ENCODE results near the gene ANKRD30BL.
"Not testable (repeated sequence)": the region's sequence is repeated elsewhere in the genome, so short reads cannot be mapped to it uniquely, and the experiment has no call there.

The ANKRD30BL gene, protein sequence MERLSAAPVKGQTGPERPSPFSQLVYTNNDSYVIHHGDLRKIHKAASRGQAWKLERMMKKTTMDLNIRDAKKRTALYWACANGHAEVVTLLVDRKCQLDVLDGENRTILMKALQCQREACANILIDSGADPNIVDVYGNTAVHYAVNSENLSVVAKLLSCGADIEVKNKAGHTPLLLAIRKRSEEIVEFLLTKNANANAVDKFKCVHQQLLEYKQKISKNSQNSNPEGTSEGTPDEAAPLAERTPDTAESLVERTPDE

DNA sequence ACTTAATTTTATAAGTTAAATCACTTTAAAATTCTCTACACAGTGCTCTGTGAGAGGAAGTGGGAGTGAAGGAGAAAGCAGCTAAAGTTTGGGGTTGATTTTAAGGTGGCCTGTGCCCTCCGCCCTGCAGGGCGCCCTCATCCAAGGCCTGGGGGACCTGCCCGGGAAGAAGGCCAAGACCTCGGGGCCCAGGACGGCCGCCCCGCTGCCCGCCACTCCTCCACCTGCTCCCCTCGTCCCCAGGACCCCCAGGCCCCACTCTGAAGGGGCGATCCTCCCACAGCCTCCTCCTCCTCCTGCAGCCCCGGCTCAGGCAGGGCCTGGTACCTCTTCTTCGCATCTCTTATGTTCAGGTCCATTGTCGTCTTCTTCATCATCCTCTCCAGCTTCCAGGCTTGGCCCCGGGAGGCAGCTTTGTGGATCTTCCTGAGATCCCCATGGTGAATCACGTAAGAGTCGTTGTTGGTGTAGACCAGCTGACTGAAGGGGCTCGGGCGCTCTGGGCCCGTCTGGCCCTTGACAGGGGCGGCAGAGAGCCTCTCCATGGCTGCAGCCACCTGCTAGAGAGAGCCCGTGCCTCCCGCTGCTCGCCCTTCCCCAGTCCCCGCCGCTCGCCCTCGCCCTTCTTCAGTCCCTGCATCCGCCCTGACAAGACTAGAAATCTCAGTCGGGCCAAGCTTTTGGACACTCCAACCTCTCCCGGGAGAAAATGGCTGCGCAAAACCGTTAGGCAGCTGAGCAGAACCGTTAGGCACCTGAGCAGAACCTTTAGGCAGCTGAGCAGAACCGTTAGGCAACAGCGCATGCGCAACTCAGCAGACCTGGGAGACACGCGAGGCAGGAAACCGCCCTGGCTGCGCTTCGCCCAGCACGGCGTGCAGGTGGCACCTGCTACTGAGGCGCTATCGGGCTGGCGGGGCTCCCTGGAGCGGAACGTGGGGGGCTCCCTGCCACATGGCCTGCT, at the start of gene ANKRD30BL:
ANKRD30BL (minus strand) TSS at position 792 of the 964 bp plus-strand sequence; CDS start at position 545, 247 bp downstream.
- DNase-seq (ENCODE audit: low read depth, low spot score), result not testable (repeated sequence)

DNA sequence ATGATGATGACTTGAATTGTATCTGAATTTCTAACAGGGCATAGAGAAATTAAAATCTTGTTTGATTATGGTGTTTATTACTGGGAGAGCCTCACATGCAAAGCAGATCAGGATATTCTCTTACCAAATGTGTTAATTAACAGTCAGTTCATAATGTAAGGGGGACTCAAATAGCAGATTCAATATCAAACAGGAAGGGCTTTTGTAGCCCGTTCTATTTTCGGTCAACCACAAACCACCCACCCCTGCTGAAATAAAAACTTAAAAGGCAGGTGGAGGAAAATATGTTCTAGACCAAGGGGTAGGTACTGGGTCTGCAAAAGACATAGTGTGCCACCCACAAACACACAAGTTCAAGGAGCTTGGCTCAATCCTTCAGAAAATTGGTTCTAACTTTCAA, 41.1 kb upstream of the ANKRD30BL start:
- DNase-seq (ENCODE audit: low read depth, low spot score), result not testable (repeated sequence)

- DNase-seq (ENCODE audit: low read depth, low spot score), result not testable (repeated sequence)
Measured at GRCh38 chr2:132192854-132193253, 31.1 kb upstream of the ANKRD30BL start.

DNA sequence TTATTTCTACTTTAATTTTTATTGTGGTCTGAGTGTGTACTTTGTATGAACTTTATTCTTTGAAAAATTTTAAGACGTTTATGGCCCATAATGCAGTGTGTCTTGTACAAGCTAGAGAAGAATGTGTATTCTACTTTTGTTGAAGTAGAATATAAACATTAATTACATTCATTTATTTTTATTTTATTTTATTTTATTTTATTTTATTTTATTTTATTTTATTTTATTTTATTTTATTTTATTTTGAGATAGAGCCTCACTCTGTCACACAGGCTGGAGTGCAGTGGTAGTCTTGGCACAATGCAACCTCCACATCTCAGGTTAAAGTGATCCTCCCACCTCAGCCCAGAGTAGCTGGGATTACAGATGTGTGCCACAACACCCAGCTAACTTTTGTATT, 5.3 kb upstream of the ANKRD30BL start:
- not testable (repeated sequence) for DNase-seq (ENCODE audit: low read depth, low spot score)

GRCh38 chr2:132162125-132162660, 441 bp upstream of the ANKRD30BL start:
- not testable (repeated sequence) for DNase-seq (ENCODE audit: low read depth, low spot score)

DNA sequence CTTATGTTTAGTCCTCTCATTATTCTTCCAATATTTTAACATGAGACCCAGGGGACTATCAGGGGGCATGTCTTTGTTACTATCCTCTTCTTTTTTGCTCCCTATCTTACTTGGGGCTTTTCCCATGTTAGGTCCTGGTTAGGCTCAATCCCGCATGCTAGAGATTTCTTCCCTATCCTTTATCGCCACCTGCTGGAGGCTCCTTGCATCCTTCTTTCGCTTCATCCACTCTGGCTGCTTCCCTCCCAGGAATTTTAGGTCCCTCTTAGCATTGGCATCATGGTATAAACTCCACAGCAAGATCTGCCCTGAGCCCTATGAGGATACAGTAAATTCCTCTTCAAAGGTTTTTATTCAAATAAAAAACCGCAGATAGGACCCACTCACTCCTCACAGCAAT, 15.0 kb downstream of the ANKRD30BL start:
- peak; percentile 13 for DNase-seq (ENCODE audit: low read depth, low spot score)

Data from smooth muscle cell of the brain vasculature (primary cell).